IPS DF 6.9 (cell line): ENCODE measurements around the gene CNTF.

Source experiments
- DNase-seq: peaks from one replicate; pipeline ENCODE4 v3.0.0-alpha.2; 2013; ENCODE audit warnings: low read depth, low spot score
- H3K27ac ChIP-seq: one replicate; pipeline ENCODE4 v1.5.1; 2013; ENCODE audit warnings: low read length, control low read depth
- H3K27me3 ChIP-seq: 2 replicates; pipeline ENCODE4 v1.6.1; 2013; ENCODE audit warnings: mild to moderate bottlenecking, low read length; ENCODE audit not compliant: control insufficient read depth, insufficient read depth
- H3K36me3 ChIP-seq: 2 replicates; pipeline ENCODE4 v1.6.1; 2013; ENCODE audit warnings: low read length; ENCODE audit not compliant: control insufficient read depth, insufficient read depth
- H3K4me1 ChIP-seq: 2 replicates; pipeline ENCODE4 v1.6.1; 2013; ENCODE audit warnings: low read length; ENCODE audit not compliant: control insufficient read depth, insufficient read depth
- H3K4me3 ChIP-seq: 2 replicates; pipeline ENCODE4 v1.5.1; 2013; ENCODE audit warnings: mild to moderate bottlenecking, low read length
- H3K9me3 ChIP-seq: 2 replicates; pipeline ENCODE4 v1.6.1; 2013; ENCODE audit warnings: low read length, inconsistent platforms; ENCODE audit not compliant: control insufficient read depth, insufficient read depth
- WGBS: extraction: QIAGEN DNeasy Blood & Tissue Kit; methylation state at CpG from one replicate; pipeline ENCODE4 v1.1.7; 2013; ENCODE audit warnings: mixed read lengths, missing lambda C conversion rate; ENCODE audit not compliant: insufficient read length, insufficient coverage; 5-methylcytosine and 5-hydroxymethylcytosine counted together

CNTF gene

DNA sequence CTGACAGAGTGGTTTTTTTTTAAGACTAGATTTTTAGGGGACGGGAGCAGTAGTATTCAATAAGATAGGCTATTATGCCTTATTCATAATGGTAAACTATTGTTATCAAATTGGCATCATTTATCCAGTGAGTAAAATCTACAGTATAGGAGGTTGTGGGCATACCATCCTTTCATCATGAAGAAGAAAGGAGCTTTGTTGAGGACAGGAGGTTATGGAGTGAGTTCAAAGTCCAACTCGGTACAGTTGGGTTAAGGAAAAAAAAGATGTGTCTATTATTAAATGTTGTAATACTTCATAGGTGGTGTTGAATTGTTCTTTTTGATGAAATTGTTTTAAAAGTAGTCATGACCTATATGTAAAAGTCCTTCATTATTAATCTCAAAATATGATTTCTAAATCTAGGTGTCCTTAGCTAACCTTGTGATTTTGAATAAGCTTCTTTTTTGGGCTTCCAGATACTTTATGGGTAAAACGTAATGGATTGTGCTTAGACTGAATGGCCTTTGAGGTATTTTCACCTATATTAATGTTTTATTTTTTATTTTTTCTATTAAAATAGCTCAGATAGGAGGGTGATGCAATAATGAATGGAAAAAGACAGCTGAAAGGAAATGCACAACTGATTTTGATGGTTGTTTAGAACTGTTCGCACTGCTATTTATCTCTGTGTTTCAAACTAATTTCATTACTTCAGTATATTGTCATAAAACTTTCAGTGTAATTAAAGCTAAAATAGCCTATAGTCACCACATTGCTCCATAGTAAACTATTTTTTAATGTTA, 15.3 kb upstream of the CNTF start:
- no peaks in the 10 kb centered on the region for H3K9me3 ChIP-seq
- WGBS = no CpG with 5 or more reads among the region's 4 CpGs
- DNase-seq = no peak
- H3K4me3 ChIP-seq = no peak overlapping the region
- H3K4me1 ChIP-seq = no peaks in the 10 kb centered on the region; the same call in 1 of the 2 replicates
- H3K27ac ChIP-seq = no peak overlapping the region
- peaks cover 2% of the 10 kb centered on the region; the same call in 1 of the 2 replicates for H3K36me3 ChIP-seq
- no peaks in the 10 kb centered on the region for H3K27me3 ChIP-seq

DNA sequence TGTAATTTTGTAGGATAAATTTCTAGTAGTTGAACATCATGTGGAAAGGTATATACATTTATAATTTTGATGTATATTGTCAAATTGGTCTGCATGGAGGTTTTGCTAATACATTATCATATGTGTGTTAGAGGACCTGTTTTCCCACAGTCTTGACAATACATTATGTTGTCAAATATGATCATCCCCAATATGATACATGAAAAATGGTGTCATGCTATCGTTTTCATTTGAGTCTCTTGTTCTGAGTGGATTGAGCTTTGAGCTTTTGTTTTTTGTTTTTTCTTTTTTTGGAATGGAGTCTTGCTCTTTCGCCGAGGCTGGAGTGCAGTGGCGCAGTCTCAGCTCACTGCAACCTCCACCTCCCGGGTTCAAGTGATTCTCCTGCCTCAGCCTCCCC, 14.1 kb upstream of the CNTF start:
- H3K27ac ChIP-seq = no peak overlapping the region
- no peaks in the 10 kb centered on the region for H3K27me3 ChIP-seq
- no peak for DNase-seq
- no peaks in the 10 kb centered on the region for H3K9me3 ChIP-seq
- H3K4me3 ChIP-seq = no peak overlapping the region
- H3K4me1 ChIP-seq = no peaks in the 10 kb centered on the region; the same call in 1 of the 2 replicates
- no CpG with 5 or more reads among the region's 5 CpGs for WGBS
- H3K36me3 ChIP-seq = peaks cover 7% of the 10 kb centered on the region; the same call in 1 of the 2 replicates

DNA sequence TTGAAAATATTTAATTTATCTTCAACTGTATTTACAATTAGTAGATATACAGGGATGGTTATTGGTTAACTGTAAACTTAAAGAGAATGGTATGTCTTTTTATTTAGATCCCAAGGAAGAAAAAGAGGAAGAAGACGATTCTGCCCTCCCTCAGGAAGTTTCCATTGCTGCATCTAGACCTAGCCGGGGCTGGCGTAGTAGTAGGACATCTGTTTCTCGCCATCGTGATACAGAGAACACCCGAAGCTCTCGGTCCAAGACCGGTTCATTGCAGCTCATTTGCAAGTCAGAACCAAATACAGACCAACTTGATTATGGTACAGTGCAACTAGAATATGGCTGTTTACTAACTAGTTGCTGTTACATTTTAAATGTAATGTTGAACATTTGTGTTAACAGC, 12.7 kb upstream of the CNTF start:
- Histone ChIP-seq H3K36me3 (peaks cover 9% of the 10 kb centered on the region; the same call in 1 of the 2 replicates), H3K27ac (no peak overlapping the region), H3K4me3 (no peak overlapping the region), H3K27me3 (no peaks in the 10 kb centered on the region), H3K9me3 (no peaks in the 10 kb centered on the region), H3K4me1 (no peaks in the 10 kb centered on the region; the same call in 1 of the 2 replicates)
- WGBS = no CpG with 5 or more reads among the region's 8 CpGs
- no peak for DNase-seq

DNA sequence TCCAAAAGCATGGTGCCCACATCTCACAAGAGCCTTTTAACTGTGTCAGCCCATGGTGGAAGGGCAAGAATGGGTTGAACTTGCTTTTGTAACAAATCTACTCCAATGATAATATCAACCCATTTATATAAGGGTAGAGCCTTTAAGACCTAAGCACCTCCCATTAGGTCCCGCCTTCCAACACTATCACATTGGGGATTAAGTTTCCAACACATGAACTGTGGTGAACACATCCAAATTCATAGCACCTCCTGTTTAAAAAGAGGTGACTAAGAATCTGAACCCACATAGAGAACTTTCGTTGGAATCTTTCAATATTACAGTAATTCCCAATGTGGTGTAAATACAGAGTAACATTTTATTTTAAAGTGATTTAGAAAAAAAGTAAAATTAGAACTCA, 9.2 kb upstream of the CNTF start:
- WGBS = no CpG with 5 or more reads among the region's 2 CpGs
- H3K4me1 ChIP-seq = no peaks in the 10 kb centered on the region; the same call in 1 of the 2 replicates
- H3K4me3 ChIP-seq = no peak overlapping the region
- no peak overlapping the region for H3K27ac ChIP-seq
- no peak for DNase-seq
- H3K9me3 ChIP-seq = no peaks in the 10 kb centered on the region
- H3K27me3 ChIP-seq = no peaks in the 10 kb centered on the region
- peaks cover 18% of the 10 kb centered on the region for H3K36me3 ChIP-seq

DNA sequence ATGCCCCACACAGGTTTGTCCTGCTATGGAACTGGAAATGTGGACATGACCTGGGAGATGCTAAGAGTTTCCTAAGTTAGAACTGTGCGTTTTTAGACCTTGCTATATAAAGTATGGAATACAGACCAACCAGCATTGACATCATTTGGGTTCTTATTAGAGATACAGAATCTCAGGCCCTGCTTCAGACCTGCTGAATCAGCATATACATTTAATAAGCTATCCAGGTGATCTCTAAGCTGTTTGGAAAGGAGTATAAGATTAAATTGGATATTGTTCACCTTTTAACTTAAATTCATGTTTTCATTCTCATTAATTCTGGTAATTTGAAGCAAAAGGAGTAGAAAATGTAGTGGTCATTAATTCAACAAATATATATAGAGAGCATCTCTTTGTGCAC, 6.9 kb upstream of the CNTF start:
- DNase-seq = no peak
- H3K36me3 ChIP-seq = peaks cover 18% of the 10 kb centered on the region
- WGBS = no CpG with 5 or more reads among the region's 1 CpG

DNA sequence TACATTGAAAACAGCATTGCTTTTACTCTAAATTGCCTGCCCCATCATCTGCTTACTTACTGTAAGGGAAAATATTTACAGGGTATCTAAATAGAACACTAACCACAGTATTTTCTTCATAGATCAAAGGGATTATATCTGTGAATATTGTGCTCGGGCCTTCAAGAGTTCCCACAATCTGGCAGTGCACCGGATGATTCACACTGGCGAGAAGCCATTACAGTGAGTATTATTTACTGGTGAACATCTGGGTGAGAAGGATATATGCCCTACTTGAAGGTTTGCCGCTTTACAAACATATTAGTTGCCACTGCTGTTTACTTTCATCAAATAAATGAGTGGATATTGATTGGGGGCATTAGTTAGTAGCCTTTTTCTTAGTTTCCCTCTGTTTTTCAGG, 5.9 kb upstream of the CNTF start:
- no peak for DNase-seq
- WGBS = no CpG with 5 or more reads among the region's 4 CpGs
- Histone ChIP-seq H3K36me3 (peaks cover 18% of the 10 kb centered on the region), H3K27ac (no peak overlapping the region), H3K9me3 (no peaks in the 10 kb centered on the region), H3K4me3 (no peak overlapping the region), H3K27me3 (no peaks in the 10 kb centered on the region), H3K4me1 (no peaks in the 10 kb centered on the region)

More for the DNA sequence above, 6.9 kb upstream of the CNTF start:
- Histone ChIP-seq H3K4me1 (no peaks in the 10 kb centered on the region), H3K4me3 (no peak overlapping the region), H3K27me3 (no peaks in the 10 kb centered on the region), H3K27ac (no peak overlapping the region), H3K9me3 (no peaks in the 10 kb centered on the region)

DNA sequence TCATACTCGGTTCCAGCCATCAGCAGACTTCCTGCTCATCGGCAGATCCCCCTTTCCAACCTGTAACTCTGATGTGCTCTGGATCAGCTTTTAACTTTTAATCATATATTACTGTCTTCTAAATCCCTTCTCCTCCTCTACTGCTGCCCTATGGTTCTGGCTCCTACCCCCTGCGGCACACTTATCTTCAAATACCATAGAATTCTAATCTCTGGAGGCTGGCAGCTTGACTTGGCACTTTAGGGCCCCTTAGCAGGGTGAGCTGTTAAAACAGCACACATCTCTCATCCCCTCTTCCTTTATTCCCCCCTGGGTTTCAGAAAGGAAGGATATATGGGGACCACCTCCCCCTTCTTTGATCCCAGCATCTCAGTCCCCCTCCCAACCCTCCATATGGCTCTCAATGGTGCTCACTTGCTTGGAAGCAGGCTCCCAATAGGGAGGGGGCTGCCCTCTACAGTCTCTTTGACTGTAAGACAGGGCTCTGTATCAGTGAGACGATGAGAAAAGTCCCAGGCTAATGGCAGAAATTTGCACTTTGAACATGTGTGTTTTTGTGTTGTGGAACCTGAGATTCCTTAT, 4.4 kb upstream of the CNTF start:
- Histone ChIP-seq H3K4me3 (no peak overlapping the region), H3K9me3 (no peaks in the 10 kb centered on the region), H3K27me3 (no peaks in the 10 kb centered on the region), H3K4me1 (no peaks in the 10 kb centered on the region), H3K36me3 (peaks cover 13% of the 10 kb centered on the region), H3K27ac (no peak overlapping the region)
- no CpG with 5 or more reads among the region's 4 CpGs for WGBS
- DNase-seq = no peak

DNA sequence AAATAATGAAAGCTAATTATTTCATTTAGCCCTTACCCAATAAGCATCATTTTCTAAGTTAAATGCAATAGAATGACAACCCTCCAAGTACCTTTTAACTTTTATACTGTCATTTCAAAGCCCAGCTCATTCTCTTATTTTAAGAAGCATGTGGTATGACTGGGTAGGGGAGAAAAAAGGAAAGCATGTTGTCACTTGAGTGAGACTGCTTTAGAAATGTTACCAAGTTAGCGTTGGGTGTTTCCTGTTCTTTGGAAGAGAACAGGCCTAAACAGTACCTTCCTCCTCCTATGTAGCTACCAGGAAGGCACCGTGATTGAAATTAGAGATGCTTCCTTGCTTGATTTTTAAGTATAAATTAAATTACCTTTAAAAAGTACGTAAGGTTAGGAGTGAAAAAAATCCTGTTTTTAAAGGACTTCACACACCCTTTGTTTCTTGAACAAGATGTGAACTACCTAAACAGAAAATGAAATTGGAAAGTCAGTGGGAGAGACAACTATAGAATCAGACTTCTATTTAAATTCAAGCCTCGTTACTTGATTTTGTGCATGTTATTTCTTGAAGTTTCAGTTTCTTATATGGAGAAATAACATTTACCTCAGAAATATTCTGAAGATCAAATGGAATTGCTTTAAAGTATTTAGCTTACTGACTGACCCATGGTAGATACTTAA, 741 bp upstream of the CNTF start:
- no peak overlapping the region for H3K4me3 ChIP-seq
- H3K9me3 ChIP-seq = no peaks in the 10 kb centered on the region
- DNase-seq = no peak
- H3K27me3 ChIP-seq = no peaks in the 10 kb centered on the region
- H3K27ac ChIP-seq = no peak overlapping the region
- no CpG with 5 or more reads among the region's 4 CpGs for WGBS
- no peaks in the 10 kb centered on the region for H3K4me1 ChIP-seq
- peaks cover 13% of the 10 kb centered on the region for H3K36me3 ChIP-seq

DNA sequence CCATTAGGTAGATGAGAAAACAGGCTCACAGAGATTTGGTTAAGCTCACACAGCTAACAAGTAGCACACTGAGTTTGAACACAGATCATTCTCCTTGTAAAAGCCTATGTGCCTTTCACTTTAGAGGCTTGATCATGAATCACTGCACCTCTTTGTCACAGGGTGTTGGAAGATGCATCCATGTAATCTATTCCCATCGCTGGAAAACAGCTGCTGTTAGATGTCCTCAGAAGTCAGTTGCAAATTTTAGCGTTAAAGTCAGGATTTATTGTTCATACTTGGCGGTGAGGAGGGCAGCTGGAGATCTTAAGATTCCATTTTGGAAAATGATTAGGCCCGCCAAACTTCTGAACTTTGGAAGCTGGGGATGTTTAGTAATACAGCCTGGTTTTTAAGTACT, 2.6 kb downstream of the CNTF start:
- no peaks in the 10 kb centered on the region for H3K4me1 ChIP-seq

DNA sequence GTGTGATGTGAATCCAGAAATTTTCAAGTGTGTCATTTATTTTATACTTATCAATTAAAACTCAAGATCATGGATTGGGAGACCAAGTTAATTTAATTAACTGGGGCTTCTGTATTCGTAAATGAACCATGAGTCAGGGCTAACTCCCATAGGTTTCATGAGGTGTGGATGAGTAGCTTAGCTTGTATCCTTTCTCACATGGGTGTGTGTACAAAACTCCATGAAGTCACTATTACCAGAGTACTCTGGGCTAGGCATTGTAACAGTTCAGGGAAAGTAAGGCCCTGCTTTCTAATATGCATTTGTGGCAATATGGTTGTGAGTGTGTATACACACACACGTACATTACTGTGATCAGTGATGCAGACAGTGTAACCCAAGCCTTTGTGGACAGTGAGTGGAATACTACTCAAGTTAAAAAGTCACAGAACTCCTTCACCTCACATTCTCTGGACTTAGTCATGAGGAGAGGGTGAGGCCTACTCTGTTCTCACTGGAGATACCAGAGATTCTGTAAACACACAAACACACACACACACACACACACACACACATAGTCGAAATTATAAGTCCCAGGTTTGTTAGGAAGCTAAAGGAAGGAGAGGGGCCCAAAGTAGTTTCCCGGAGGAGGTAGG, 3.5 kb downstream of the CNTF start:
- Histone ChIP-seq H3K36me3 (peaks cover 4% of the 10 kb centered on the region; the same call in 1 of the 2 replicates), H3K27me3 (no peaks in the 10 kb centered on the region), H3K27ac (no peak overlapping the region), H3K9me3 (no peaks in the 10 kb centered on the region), H3K4me3 (no peak overlapping the region), H3K4me1 (no peaks in the 10 kb centered on the region)
- WGBS = no CpG with 5 or more reads among the region's 4 CpGs
- DNase-seq = no peak

More for the DNA sequence above, 2.6 kb downstream of the CNTF start:
- Histone ChIP-seq H3K27me3 (no peaks in the 10 kb centered on the region), H3K36me3 (peaks cover 4% of the 10 kb centered on the region; the same call in 1 of the 2 replicates), H3K9me3 (no peaks in the 10 kb centered on the region), H3K27ac (no peak overlapping the region), H3K4me3 (no peak overlapping the region)
- WGBS = no CpG with 5 or more reads among the region's 4 CpGs
- DNase-seq = no peak
